Measurements from ENCODE around the gene TEX264.

DNA sequence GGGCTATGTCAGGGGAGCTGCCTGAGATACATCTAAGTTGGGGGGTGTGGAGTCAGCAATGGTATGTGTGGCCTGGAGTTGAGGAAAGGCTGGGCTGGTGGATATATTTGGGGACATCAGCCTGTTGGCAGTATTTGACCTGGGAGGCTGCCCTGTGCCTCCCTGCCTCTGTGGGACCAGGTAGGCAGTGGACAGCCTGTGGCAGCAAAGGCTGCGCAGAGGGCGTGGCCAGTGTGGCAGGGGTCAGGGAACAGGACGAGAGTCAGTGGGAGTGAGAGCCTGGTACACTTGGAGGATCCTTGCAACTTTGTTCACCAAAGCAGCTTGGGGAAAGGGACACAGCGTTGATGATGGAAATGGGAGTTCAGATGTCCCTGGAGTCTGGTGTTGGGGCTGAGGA, 15.0 kb downstream of the TEX264 start:
- TF ChIP-seq TAF1 (IDR thresholded peaks at IDR 0.05; ENCODE audit: borderline replicate concordance, insufficient read depth, low read length) (no peak), POLR2AphosphoS5 (IDR thresholded peaks at IDR 0.05; ENCODE audit: low read depth, low read length) (no peak), SIN3A (IDR thresholded peaks at IDR 0.05; ENCODE audit: borderline replicate concordance, insufficient read depth, low read length) (no peak)
- TF ChIP-seq, protein P1, sequence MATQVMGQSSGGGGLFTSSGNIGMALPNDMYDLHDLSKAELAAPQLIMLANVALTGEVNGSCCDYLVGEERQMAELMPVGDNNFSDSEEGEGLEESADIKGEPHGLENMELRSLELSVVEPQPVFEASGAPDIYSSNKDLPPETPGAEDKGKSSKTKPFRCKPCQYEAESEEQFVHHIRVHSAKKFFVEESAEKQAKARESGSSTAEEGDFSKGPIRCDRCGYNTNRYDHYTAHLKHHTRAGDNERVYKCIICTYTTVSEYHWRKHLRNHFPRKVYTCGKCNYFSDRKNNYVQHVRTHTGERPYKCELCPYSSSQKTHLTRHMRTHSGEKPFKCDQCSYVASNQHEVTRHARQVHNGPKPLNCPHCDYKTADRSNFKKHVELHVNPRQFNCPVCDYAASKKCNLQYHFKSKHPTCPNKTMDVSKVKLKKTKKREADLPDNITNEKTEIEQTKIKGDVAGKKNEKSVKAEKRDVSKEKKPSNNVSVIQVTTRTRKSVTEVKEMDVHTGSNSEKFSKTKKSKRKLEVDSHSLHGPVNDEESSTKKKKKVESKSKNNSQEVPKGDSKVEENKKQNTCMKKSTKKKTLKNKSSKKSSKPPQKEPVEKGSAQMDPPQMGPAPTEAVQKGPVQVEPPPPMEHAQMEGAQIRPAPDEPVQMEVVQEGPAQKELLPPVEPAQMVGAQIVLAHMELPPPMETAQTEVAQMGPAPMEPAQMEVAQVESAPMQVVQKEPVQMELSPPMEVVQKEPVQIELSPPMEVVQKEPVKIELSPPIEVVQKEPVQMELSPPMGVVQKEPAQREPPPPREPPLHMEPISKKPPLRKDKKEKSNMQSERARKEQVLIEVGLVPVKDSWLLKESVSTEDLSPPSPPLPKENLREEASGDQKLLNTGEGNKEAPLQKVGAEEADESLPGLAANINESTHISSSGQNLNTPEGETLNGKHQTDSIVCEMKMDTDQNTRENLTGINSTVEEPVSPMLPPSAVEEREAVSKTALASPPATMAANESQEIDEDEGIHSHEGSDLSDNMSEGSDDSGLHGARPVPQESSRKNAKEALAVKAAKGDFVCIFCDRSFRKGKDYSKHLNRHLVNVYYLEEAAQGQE (IDR thresholded peaks at IDR 0.05; ENCODE audit: insufficient read depth in 1 of 2, low read depth in 2 of 2, low read length in 2 of 2), result no peak
